Ishikawa (cell line): ENCODE results near the gene SBF2.

Source experiments
- FOXM1 ChIP-seq: IDR thresholded peaks from 2 replicates; pipeline ENCODE4 v1.6.1; 2012; ENCODE audit warnings: low read depth, borderline replicate concordance
- ZBTB7A ChIP-seq: IDR thresholded peaks from 2 replicates; pipeline ENCODE4 v1.6.1; 2012; ENCODE audit warnings: low read depth

DNA sequence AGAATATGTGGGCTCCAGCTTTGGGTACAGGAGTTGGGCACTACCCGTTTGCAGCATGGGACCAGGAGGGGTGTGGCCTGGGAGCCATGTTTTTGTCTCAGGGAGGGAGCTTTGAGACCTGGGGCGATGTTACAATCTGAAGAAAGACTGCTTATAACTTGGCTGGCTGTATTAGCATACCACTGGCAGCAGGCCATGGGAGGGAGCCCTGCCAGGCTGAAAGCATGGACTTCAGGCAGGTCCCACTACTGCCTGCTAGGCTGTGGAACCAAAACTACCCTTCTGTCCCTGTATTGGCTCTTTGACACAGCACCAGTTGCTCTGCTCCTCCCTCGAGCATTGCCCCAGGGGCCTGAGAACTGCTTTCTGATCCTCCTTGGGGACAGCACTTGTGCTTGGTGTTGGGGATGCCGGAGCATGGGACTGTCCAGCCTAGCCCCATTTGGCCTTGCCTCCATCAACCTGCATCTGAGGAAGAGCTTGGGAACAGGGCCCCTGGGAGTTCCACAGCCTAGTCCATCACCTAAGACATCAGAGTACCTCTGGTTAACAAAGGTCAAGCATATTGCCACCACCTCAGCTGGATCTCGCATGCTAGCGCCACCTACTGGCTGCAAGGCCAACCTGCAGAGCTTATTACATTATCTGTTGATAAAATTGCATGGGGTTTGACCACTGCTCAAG lies 217.4 kb downstream of the SBF2 start:
- TF ChIP-seq FOXM1: no peak
- no peak for TF ChIP-seq ZBTB7A
